ENCODE data around the gene DDC. TPM values are rescaled to one million over a fixed set of nuclear protein-coding genes. Genes with fewer than 3 reads are reported as not detected.
"Not testable (repeated sequence)": the region's sequence is repeated elsewhere in the genome, so short reads cannot be mapped to it uniquely, and the experiment has no call there.

The DDC gene
- total and polyA plus RNA-seq, 4 donors: 0.23 to 3.1 (median 1.6) TPM

DNA sequence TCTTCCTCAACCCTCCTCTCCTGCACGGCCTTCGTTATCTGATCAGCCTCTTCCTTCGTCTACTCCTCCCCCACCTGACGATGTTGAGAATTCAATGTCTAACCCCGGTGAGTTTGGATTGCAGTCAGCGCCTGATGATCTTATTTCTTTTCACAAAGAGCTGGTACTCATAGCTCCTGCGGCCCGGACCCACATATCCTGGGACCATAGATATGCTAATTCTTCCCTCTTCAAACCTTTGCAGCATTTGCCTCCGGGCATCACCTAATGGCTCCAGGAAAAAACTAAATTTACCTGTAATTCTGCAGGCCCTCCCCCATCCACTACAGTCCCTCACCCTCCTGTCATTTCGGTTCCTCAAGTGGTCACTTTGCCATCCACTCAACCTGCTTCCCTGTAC is 12.4 kb upstream of the DDC start:
- no peak for ATAC-seq (ENCODE audit: insufficient read depth, low FRiP score)
- Histone ChIP-seq H3K9me3 (ENCODE audit: control insufficient read depth in 4 of 4, insufficient read depth in 3 of 4, low read length in 3 of 4) (peaks cover 0 to 5% (median 0%) of the 10 kb centered on the region in 4 donors), H3K4me3 (no peak overlapping the region), H3K27ac (ENCODE audit: low read depth in 1 of 2, low read length in 1 of 2) (no peak overlapping the region), H3K36me3 (ENCODE audit: control insufficient read depth in 4 of 4, insufficient read depth in 4 of 4, low read length in 4 of 4) (no peaks in the 10 kb centered on the region), H3K4me1 (ENCODE audit: control insufficient read depth in 5 of 5, insufficient read depth in 5 of 5, low read length in 5 of 5) (no peaks in the 10 kb centered on the region), H3K9ac (ENCODE audit: insufficient read depth in 1 of 2, low read length in 2 of 2) (no peak overlapping the region), H3K27me3 (ENCODE audit: control insufficient read depth in 3 of 3, insufficient read depth in 3 of 3, low read length in 2 of 3) (no peaks in the 10 kb centered on the region)
- TF ChIP-seq, protein P1, sequence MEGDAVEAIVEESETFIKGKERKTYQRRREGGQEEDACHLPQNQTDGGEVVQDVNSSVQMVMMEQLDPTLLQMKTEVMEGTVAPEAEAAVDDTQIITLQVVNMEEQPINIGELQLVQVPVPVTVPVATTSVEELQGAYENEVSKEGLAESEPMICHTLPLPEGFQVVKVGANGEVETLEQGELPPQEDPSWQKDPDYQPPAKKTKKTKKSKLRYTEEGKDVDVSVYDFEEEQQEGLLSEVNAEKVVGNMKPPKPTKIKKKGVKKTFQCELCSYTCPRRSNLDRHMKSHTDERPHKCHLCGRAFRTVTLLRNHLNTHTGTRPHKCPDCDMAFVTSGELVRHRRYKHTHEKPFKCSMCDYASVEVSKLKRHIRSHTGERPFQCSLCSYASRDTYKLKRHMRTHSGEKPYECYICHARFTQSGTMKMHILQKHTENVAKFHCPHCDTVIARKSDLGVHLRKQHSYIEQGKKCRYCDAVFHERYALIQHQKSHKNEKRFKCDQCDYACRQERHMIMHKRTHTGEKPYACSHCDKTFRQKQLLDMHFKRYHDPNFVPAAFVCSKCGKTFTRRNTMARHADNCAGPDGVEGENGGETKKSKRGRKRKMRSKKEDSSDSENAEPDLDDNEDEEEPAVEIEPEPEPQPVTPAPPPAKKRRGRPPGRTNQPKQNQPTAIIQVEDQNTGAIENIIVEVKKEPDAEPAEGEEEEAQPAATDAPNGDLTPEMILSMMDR (IDR thresholded peaks at IDR 0.05; ENCODE audit: control extremely low read depth, extremely low read depth): no peak
- no peak for DNase-seq
- 87 to 90% methylated on average over 10 of the region's 10 CpGs for WGBS, 2 donors

GRCh38 chr7:50576388-50576787 is 11.2 kb upstream of the DDC start:
- WGBS, 2 donors: 77% methylated on average over 6 of the region's 6 CpGs
- ATAC-seq (ENCODE audit: insufficient read depth, low FRiP score): not testable (repeated sequence)

DNA sequence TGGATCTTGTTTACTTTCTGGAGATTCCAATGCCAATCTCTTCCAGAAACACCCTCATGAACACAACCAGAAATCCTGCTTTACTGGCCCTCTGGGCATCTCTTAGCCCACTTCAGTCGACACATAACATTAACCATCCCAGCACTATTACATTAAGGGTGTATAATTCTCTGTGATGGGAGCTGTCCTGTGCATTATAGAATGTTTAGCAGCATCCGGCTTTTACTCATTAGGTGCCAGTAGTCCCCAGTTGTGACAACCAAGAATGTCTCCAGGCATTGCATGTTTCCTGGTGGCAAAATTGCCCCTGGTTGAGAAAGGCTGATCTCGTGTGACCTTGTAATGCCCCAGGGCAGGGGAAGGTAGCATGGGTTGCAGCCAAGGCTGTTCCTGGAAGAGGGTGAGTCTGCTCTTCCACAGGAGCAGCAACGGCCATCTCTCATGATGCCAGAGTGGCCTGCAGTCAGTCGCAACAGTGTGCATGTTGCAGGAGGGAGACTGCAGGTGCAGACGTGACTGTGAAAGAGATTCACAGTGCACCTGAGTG is 2.6 kb upstream of the DDC start:
- Histone ChIP-seq H3K27me3 (ENCODE audit: control insufficient read depth in 3 of 3, insufficient read depth in 3 of 3, low read length in 2 of 3) (no peaks in the 10 kb centered on the region), H3K27ac (ENCODE audit: low read depth in 1 of 2, low read length in 1 of 2) (no peak overlapping the region), H3K9ac (ENCODE audit: insufficient read depth in 1 of 2, low read length in 2 of 2) (no peak overlapping the region), H3K4me1 (ENCODE audit: control insufficient read depth in 5 of 5, insufficient read depth in 5 of 5, low read length in 5 of 5) (peaks cover 0 to 12% (median 0%) of the 10 kb centered on the region in 5 donors), H3K9me3 (ENCODE audit: control insufficient read depth in 4 of 4, insufficient read depth in 3 of 4, low read length in 3 of 4) (peaks cover 0 to 3% (median 0%) of the 10 kb centered on the region in 4 donors), H3K4me3 (no peak overlapping the region), H3K36me3 (ENCODE audit: control insufficient read depth in 4 of 4, insufficient read depth in 4 of 4, low read length in 4 of 4) (no peaks in the 10 kb centered on the region)
- no peak for ATAC-seq (ENCODE audit: insufficient read depth, low FRiP score)
- TF ChIP-seq, protein P1 (IDR thresholded peaks at IDR 0.05; ENCODE audit: control extremely low read depth, extremely low read depth): no peak
- 86 to 94% methylated on average over 6 of the region's 6 CpGs for WGBS, 2 donors
- DNase-seq: no peak

More at GRCh38 chr7:50576388-50576787, 11.2 kb upstream of the DDC start:
- not testable (repeated sequence) for H3K4me1 ChIP-seq (ENCODE audit: control insufficient read depth in 5 of 5, insufficient read depth in 5 of 5, low read length in 5 of 5); H3K36me3 ChIP-seq (ENCODE audit: control insufficient read depth in 4 of 4, insufficient read depth in 4 of 4, low read length in 4 of 4); H3K4me3 ChIP-seq; H3K9me3 ChIP-seq (ENCODE audit: control insufficient read depth in 4 of 4, insufficient read depth in 3 of 4, low read length in 3 of 4); H3K27ac ChIP-seq (ENCODE audit: low read depth in 1 of 2, low read length in 1 of 2); H3K27me3 ChIP-seq (ENCODE audit: control insufficient read depth in 3 of 3, insufficient read depth in 3 of 3, low read length in 2 of 3); DNase-seq; H3K9ac ChIP-seq (ENCODE audit: insufficient read depth in 1 of 2, low read length in 2 of 2)

DNA sequence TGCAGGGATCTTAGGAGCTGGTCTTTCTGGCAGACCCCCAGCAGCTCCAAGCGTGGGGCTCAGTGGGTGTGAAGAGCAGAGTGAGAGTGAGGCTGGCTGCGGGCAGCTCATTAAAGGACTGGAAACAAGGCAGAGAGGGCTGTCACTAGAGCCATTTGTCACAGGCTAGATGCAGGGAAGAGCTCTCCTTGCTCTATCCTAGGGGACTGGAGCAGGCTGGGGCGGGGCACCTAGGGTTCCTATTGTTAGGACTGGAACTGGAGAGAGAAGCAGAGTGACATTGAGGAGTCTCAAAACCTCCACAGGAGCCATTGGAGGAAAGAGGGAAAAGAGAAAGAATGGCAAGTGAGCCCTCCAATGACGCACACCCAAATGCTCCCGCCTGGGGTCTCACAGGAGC is 772 bp upstream of the DDC start:
- H3K9ac ChIP-seq (ENCODE audit: insufficient read depth in 1 of 2, low read length in 2 of 2): no peak overlapping the region
- 71 to 73% methylated on average over 5 of the region's 5 CpGs for WGBS, 2 donors

More for the DNA sequence above, 772 bp upstream of the DDC start:
- Histone ChIP-seq H3K9me3 (ENCODE audit: control insufficient read depth in 4 of 4, insufficient read depth in 3 of 4, low read length in 3 of 4) (peaks cover 0 to 3% (median 0%) of the 10 kb centered on the region in 4 donors), H3K4me3 (no peak overlapping the region), H3K36me3 (ENCODE audit: control insufficient read depth in 4 of 4, insufficient read depth in 4 of 4, low read length in 4 of 4) (no peaks in the 10 kb centered on the region), H3K27me3 (ENCODE audit: control insufficient read depth in 3 of 3, insufficient read depth in 3 of 3, low read length in 2 of 3) (no peaks in the 10 kb centered on the region), H3K27ac (ENCODE audit: low read depth in 1 of 2, low read length in 1 of 2) (no peak overlapping the region), H3K4me1 (ENCODE audit: control insufficient read depth in 5 of 5, insufficient read depth in 5 of 5, low read length in 5 of 5) (peaks cover 0 to 12% (median 0%) of the 10 kb centered on the region in 5 donors)
- ATAC-seq (ENCODE audit: insufficient read depth, low FRiP score) (no peak), DNase-seq (no peak)
- TF ChIP-seq, protein P1 (IDR thresholded peaks at IDR 0.05; ENCODE audit: control extremely low read depth, extremely low read depth): no peak
